ENCODE measurements around the gene GGT1.
"Not testable (repeated sequence)": the region's sequence is repeated elsewhere in the genome, so short reads cannot be mapped to it uniquely, and the experiment has no call there.

Gene GGT1

DNA sequence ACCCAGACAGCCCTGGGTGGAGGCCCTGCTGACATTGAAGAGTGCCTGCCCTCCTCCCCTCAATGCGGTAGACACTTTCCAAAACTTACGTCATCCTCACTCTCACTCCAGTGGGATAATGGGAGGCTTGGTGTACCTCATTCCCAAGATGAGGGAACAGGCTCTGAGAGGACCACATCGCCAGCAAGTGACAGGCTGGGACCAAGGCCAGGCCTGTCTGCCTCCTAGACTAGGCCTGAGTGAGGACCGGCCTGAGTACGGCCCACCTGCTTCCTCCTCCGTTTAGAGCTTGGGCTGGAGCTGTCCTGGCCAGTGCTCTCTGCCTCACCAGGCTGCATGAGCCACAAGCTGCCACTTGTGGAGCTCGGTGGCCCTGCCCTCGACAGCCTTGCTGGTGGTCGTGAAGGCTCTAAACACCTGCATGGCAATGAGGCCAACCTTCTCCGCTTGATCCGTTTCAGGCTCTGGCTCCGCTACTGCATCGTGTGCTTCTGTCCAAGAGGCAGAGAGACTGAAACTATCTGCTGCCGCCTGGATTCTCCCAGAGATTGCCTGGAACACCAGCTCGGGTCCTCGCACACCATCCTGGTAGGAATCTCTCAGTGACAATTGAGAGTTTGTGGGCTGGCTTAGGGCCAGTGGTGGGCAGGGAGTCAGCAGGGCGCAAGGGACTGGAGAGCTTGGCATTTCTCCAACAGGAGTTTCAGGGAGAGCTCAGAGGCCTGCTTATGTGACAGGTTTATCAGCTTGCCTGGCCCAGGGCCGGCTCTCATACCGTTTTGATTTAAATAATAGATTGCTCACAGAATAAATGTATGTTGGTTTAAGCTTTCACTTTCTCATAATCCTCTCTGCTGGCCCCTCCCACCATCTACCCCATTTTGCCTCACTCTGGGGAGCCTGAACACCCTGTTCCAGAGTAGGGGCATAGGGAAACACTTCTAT, 19.5 kb upstream of the GGT1 start:
- FAIRE-seq (no peak), DNase-seq (ENCODE audit: insufficient read length, low spot score) (no peak)

DNA sequence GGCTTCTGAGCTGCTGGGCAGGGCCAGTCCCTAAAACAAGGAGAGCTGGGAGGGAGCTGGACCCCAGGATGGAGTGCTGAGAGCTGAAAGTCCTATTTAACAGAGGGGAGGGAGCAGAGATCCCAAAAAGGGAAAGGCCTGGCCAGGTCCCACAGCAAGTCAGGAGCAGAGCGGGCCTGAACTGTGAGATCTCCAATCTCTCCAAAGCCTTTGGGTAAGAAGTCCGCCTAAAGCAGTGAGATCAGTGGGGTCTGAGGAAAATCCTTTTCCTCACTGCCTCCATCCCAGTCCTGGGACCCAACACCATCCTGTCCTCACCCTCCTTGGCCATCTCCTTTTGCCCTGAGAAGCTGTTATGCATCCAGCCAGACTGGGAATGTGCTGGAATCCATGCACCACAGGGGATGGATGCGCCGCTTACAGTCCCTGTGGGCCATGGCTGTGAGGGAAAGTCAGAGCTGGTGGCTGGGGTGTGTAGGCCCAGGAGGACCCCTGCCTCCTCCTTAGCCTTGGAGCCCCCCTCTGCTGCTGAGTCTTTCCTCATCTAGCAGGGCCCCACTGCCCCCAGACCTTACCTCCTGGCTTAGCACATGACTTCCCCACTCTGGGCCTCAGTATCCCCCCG, 18.7 kb upstream of the GGT1 start:
- FAIRE-seq (no peak), DNase-seq (ENCODE audit: insufficient read length, low spot score) (no peak)

DNA sequence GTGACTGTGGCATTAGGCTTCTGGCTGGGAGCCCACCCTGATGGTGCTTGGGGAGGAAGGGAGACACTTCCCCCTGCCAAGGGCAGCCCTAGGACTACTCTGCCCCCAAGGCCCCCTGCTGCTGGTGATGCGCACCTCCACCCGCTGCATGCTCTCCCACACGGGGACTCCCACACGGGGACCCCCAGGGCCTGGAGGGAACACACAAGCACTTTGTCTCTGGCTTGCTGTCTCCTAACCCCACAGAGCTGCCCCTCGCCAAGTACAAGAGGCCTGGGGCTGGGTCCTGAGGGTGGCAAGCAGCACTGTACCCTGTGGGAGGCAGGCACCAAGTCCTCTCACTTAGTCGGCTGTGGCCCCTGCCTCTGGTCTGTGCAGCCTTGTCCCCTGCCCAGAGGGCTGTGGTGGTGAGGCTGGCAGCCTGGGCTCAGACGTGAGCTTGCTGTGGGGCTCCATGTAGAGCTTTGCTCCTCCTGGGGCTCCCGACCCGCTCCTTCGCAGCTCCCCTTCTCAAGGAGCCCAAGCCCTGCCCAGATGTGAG, 18.1 kb upstream of the GGT1 start:
- FAIRE-seq: no peak
- no peak for DNase-seq (ENCODE audit: insufficient read length, low spot score)

GRCh38 chr22:24585461-24585860, 17.5 kb upstream of the GGT1 start:
- DNase-seq (ENCODE audit: insufficient read length, low spot score) (no peak), FAIRE-seq (no peak)

DNA sequence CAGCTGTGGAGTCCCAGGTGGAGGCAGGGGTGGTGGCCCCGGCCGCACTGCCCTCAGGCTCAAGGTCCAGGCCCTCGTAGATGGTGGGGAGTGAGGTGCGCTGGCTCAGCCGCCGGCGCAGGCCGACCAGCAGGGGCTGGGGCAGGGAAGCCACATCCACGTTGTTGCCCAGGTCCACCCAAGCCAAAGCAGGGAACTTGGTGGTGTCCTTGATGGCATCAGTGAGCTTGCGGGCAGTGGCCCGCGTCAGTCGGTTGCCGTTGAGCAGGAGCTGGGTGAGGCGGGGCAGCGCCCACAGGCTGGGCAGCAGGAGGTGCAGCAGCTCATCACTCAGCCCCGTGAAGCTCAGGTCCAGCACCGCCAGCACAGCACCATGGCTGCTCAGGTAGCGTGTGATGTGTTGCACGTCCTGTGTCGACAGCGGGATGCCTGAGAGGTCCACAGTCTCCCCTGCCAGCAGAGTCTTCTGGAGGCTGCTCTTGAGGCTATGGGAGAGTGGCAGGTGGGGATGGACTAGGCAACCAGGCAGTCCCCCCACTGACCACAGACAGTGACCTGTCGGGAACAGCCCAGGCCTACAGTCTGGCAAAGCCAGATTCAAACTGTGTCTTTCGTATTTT, 17.0 kb upstream of the GGT1 start:
- DNase-seq (ENCODE audit: insufficient read length, low spot score) (no peak), FAIRE-seq (no peak)

DNA sequence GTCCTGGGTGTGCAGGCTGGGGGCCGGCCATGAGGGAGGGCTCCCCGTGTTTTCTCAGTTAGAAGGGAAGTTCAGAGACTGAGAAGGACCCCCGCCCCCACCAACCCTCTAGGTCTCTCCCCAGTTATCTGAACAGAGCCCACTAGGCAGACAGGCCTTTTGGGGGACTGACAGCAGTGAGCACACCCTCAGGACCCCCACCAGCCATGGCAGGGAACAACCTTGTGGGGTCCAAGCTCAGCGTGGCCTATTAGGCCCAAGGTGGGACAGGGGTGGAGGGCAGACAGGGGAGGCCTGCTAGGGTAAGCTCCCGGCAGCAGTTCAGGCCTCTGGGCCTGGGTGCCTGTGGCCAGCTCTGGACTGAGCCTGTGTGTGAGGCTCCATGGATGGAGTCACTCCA, 15.7 kb upstream of the GGT1 start:
- DNase-seq (ENCODE audit: insufficient read length, low spot score) (no peak), FAIRE-seq (no peak)

DNA sequence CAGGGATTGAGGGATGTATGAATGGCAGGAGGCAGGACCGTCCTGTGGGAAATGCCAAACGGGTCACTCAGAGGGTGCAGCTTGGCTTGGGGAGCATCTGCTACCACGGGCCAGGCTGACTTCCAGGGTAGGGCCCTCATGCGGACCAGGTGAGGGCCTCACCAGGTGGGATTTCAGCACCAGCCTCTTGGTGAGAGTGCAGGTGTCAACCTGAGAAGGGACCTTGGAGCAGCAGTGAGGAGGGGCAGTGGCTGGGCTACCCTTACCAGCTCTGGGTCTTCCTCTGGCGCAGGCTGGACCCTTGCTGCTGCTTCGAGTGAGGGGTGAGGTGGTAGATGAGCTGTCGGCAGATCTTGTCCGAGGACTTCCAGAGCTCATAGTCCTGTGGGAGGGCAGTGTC, 15.0 kb upstream of the GGT1 start:
- FAIRE-seq (no peak), DNase-seq (ENCODE audit: insufficient read length, low spot score) (no peak)

DNA sequence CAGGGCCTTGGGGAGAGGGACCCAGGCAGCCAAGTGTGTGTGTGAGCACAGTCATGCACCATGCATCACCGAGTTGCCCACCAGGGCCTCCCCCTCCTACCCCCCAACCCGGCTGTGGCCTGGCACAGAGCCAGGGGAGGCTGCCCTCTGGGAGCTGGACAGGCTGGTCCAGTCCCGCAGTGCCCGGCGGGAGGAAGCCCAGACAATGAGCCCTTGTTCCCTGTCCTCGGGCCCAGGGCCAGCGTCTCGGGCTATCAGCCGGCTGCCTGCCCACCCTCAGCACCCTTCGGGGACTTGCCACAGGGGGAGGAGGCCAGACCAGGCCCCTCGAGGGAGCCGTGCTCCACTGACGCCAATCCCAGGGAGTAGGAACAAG, 14.6 kb upstream of the GGT1 start:
- FAIRE-seq: no peak
- DNase-seq (ENCODE audit: insufficient read length, low spot score): no peak

- FAIRE-seq (no peak), DNase-seq (ENCODE audit: insufficient read length, low spot score) (no peak)
These were observed 14.1 kb upstream of the GGT1 start for GRCh38 chr22:24588757-24589481.

- DNase-seq (ENCODE audit: insufficient read length, low spot score) (no peak), FAIRE-seq (no peak)
These were observed 13.4 kb upstream of the GGT1 start for GRCh38 chr22:24589518-24590030.

DNA sequence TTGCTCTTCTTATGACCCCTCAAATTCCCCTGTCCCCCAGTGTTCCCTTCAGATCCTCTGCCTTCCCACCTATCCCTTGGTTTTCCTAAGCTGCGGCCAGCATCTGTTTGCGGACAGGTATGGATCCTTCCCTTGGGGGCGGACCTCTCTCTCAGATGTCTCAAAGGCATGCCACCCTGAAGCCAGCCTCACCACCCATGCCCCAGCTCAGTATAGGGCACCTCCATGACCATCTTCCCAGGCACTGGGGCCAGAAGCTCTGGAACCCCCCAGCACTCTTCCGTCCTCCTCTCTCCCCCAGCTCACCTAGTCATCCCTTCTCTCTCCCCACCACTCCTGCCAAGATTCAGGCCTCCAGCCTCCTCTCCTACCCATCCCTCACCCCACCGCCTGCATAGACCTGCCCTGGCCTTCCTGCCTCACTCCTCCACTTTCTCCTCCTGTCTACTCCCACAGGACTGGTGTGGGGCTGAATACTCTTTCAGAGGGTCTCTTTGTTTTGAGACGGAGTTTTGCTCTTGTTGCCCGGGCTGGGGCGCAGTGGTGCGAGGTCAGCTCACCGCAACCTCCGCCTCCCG, 12.3 kb upstream of the GGT1 start:
- DNase-seq (ENCODE audit: insufficient read length, low spot score): no peak
- no peak for FAIRE-seq

- FAIRE-seq (no peak), DNase-seq (ENCODE audit: insufficient read length, low spot score) (no peak)
These were observed 11.6 kb upstream of the GGT1 start for GRCh38 chr22:24591286-24591830.

- FAIRE-seq: no peak
- DNase-seq (ENCODE audit: insufficient read length, low spot score): peak; percentile 7
These were observed 10.7 kb upstream of the GGT1 start for GRCh38 chr22:24592058-24592850.

DNA sequence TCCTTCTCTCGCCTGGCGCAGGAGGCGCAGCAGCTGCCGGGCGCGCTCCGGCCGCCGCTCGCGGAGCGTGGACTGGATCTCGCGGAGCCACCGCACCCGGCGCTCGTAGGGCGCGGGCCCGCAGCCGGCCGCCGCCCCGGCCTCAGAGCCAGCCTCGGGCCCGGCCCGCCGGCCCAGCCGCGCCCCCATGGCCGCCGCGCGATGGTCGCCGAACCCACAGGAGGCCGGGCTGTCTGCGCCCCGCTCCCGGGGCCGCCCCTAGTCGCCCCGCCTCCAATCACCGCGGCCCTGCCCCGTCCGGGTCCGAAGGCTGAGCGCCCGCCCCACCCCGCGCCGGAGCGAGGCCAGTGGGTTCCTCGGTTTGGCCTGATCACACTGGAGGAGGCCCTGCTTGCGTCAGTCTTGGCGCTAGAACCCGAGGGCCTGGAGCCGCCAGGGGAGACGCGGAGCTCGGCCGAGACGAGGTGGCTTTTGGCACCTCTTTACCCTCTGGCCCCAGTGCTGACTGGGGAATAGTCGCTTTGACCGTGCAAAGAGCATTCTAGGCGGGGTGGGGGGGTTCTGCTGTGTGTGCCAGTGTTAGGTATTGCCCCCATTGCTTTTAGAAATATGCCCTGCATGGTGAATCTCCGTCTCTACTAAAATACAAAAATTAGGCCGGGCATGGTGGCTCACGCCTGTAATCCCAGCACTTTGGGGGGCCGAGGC, 10.0 kb upstream of the GGT1 start, which contains the start of gene LRRC75B:
Gene LRRC75B (minus strand): TSS at position 223 of the 708 bp plus-strand sequence. CDS start 34 bp downstream, at position 189.
- DNase-seq (ENCODE audit: insufficient read length, low spot score): peak; percentile 83
- peak; percentile 57 for FAIRE-seq

DNA sequence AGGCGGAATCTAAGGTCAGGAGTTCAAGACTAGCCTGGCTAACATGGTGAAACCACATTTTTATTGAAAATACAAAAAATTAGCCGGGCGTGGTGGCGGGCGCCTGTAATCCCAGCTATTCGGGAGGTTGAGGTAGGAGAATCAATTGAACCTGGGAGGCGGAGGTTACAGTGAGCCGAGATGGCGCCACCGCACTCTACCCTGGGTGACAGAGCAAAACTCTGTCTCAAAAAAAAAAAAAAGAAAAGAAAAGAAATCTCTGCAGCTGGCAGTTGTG, 9.5 kb upstream of the GGT1 start:
- FAIRE-seq; DNase-seq (ENCODE audit: insufficient read length, low spot score): not testable (repeated sequence)

DNA sequence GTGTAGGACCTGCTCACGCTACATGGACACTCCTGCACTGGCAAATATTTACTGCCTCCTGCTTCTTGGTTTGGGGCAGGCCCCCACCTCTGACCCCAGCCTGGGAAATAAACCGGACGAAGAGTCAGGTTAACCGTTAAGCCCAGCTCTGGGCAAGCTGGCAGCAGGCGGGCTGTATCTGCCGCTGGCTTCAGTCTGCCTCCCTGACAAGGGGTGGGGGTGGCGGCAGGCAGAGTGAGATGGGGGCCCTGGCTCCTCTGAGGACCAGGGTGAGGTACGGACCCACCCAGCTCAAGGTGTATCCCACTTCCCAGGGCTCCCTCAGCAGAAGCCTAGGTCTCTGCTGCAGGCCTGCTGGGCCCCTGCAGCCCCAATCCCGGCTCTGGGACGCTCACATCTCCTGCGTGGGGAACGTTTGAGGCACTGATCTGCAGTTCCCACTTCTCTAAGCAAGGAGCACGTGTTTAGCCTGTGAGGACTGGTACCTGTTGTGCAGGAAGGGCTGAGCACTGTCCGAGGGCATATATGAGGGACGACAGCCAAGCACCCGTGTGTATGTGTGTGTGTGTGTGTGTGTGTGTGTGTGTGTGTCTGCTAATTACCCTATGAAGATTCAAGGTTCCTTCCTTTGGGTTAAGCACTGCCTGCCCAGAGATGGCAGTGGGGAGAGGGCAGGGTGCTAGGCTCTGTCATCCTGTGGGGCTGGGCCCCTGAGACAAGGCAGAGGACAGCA, 9.0 kb upstream of the GGT1 start:
- no peak for FAIRE-seq
- no peak for DNase-seq (ENCODE audit: insufficient read length, low spot score)

DNA sequence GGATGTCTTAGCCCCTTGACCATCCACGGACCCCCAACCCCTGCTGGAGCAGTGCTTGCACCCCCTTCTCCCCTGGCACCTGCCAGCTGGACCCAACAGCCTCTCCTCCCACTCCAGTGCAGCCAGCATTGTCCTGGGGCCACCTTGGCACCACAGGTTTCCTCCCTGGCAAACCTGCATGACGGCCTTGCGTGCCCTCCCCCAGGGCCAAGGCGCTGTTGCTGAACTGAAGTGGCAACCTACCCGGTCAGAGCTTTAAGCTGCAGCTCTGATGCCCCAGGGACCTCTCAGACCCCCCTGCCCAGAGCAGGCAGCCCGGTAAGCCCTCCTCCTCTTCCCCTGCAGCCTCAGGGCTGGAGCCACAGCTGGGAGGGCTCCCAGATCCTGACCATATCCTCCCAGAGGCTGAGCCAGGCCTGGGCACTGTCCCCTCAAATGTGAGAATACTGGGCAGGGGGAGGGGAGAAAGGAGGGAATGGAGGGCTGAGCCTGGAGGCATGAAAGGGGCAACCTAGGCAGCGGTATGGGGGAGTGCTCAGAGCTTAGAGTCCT, 8.3 kb upstream of the GGT1 start:
- DNase-seq (ENCODE audit: insufficient read length, low spot score) (no peak), FAIRE-seq (no peak)

DNA sequence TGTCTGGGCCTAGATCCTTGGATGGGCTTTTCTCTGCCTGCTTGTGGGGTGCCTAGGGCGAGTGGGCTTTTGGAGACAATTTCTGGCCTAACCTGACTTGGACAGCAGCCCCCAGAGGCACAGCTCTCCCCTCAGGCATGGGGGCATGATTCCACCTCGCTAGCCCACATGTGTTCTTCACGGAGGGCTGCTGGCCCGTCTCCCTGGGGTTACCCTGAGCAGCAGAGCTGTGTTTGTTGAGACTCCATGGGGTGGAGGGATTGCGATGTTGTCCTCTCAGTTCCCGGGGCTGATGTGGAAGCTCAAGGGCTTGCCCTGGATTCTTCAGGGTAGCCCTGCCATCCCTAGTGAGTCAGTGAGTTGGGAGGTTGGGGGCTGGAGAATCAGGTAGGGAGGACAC, 7.8 kb upstream of the GGT1 start:
- FAIRE-seq (no peak), DNase-seq (ENCODE audit: insufficient read length, low spot score) (no peak)
